Panc1 (cell line): ENCODE results near the gene PLCB4. TPM values are rescaled to one million over a fixed set of nuclear protein-coding genes. Genes with fewer than 3 reads are reported as not detected.

Experiments
- ATAC-seq: fragments of 200-7000 bp; cut with Tn5 transposase; 2 replicates; pipeline ENCODE4 v1.9.1; 2020; ENCODE audit warnings: mild to moderate bottlenecking, moderate library complexity
- BruUV-seq: library from RNA; stranded (reverse); fragments of 400-500 nt; replicated peaks from 2 replicates; lab custom pipeline; 2021; lab: Mats Ljungman, UMichigan
- CTCF ChIA-PET: fragments of 300-600 bp; sonication (Branson Sonifier 250); formaldehyde crosslinking; loops from one replicate; lab custom pipeline; 2022; ENCODE audit warnings: antibody characterized with exemption; lab: Charles Lee
- POLR2A ChIA-PET: fragments of 300-600 bp; sonication (Branson Sonifier 250); formaldehyde crosslinking; loops from one replicate; lab custom pipeline; 2022; ENCODE audit warnings: antibody characterized with exemption; lab: Charles Lee
- DNase-seq: peaks from one replicate; pipeline ENCODE4 v3.0.0-alpha.2; 2010; ENCODE audit warnings: low read depth, low spot score
- H3K27ac ChIP-seq: 2 replicates; pipeline ENCODE4 v1.5.1; 2011; ENCODE audit warnings: mild to moderate bottlenecking, low read length, inconsistent platforms
- H3K27me3 ChIP-seq: fragments of 200-500 bp; sonication (Bioruptor generic); 2 replicates; pipeline ENCODE4 v1.6.0; 2014; ENCODE audit warnings: low read length, inconsistent platforms; ENCODE audit not compliant: control insufficient read depth, insufficient read depth
- H3K36me3 ChIP-seq: fragments of 200-500 bp; sonication (Bioruptor generic); 2 replicates; pipeline ENCODE4 v1.5.1; 2014; ENCODE audit warnings: inconsistent platforms, mild to moderate bottlenecking, low read length, moderate library complexity; ENCODE audit not compliant: control insufficient read depth, insufficient read depth
- H3K4me1 ChIP-seq: 2 replicates; pipeline ENCODE4 v1.5.1; 2011; ENCODE audit warnings: inconsistent platforms, mild to moderate bottlenecking, low read length, moderate library complexity; ENCODE audit not compliant: control insufficient read depth, insufficient read depth
- H3K4me3 ChIP-seq, 2 experiments: 2 replicates each; pipeline ENCODE4 v1.5.1; 2011 to 2012; ENCODE audit warnings: low read depth in 2 of 2, low read length in 2 of 2, mild to moderate bottlenecking in 2 of 2, inconsistent platforms in 1 of 2, moderate library complexity in 1 of 2
- H3K9me3 ChIP-seq: fragments of 200-500 bp; sonication (Bioruptor generic); 2 replicates; pipeline ENCODE4 v1.5.1; 2014; ENCODE audit warnings: low read depth, mild to moderate bottlenecking, inconsistent platforms, low read length, moderate library complexity; ENCODE audit not compliant: control insufficient read depth, insufficient read depth
- CTCF ChIP-seq: fragments of 450-650 bp; IDR thresholded peaks from 2 replicates; pipeline ENCODE4 v1.5.1; 2017; ENCODE audit warnings: mild to moderate bottlenecking
- POLR2AphosphoS5 ChIP-seq: IDR thresholded peaks from 2 replicates; pipeline ENCODE4 v1.6.1; 2012; ENCODE audit warnings: mild to moderate bottlenecking, low read depth, low read length, moderate library complexity
- REST ChIP-seq, 2 experiments: IDR thresholded peaks; 2 replicates each; pipeline ENCODE4 v1.6.1; 2011 to 2012; ENCODE audit warnings: low read depth in 2 of 2, control low read depth in 1 of 2, low read length in 1 of 2, mild to moderate bottlenecking in 1 of 2, moderate library complexity in 1 of 2; ENCODE audit not compliant: insufficient read depth in 1 of 2
- SIN3A ChIP-seq: IDR thresholded peaks from 2 replicates; pipeline ENCODE4 v1.6.1; 2012; ENCODE audit warnings: low read depth, mild to moderate bottlenecking, low read length, moderate library complexity, borderline replicate concordance; ENCODE audit not compliant: insufficient read depth
- TCF7L2 ChIP-seq: IDR thresholded peaks from 2 replicates; pipeline ENCODE4 v1.6.1; 2011; ENCODE audit warnings: mild to moderate bottlenecking, low read depth, low read length, inconsistent platforms
- in situ Hi-C: cut with HindIII; loops from 2 replicates; pipeline ENCODE4 v1.10.0; 2016; ENCODE audit warnings: low sequenced_read_pairs, low pct_unique_long_range_greater_than_20kb
- intact Hi-C: fragments of 100-400 bp; cut with micrococcal nuclease; formaldehyde crosslinking; loops from one replicate; pipeline ENCODE4 v1.10.0; 2022; ENCODE audit not compliant: unreplicated experiment
- total RNA-seq: library from RNA; stranded (reverse); gene quantifications from one replicate; pipeline ENCODE4 v1.2.1, GENCODE V29; 2021; ENCODE audit not compliant: unreplicated experiment

PLCB4 gene
- total RNA-seq, 1 experiment from 2014 or later: 1.5 TPM

DNA sequence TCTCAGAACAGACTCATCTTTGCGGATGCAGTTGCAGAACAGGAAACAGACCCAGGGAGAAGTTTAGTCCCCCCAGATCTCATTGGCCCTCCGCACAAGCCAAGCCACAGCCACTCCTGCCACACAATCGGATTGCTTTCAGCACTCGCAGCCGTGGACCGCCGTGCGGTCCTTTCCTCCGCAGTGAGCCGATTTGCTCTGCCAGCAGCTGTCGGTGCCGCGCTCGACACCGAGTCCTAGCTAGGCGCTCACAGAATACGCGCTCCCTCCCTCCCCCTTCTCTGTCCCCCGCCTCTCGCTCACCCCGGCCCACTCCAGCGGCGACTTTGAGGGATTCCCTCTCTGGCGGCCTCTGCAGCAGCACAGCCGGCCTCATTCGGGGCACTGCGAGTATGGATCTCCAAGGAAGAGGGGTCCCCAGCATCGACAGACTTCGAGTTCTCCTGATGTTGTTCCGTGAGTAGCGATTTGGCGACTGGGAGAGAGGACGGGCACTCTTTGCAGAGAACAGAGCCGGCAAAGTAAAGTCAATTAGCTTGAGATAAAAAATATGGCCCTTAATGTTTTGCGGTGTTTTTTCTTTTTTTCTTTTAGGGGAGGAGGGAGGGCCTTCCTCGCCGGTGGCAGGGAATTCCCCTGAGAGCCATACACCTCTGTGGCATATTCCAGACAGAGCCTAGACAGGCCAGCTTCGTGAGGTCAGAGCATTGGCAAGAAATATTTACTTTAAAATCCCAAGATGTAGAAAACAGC lies 445.8 kb downstream of the PLCB4 start, which contains the start of gene LAMP5:
TSS of gene LAMP5 (plus strand) at position 130 of the 753 bp plus-strand sequence. CDS start at position 393, 263 bp downstream.
- in situ Hi-C loops (no loop called here), intact Hi-C loops (no loop called here)
- peaks cover 5% of the 10 kb centered on the region; the same call in 1 of the 2 replicates for H3K4me1 ChIP-seq
- DNase-seq: no peak
- peak within 1 kb of the TSS; percentile 12 to 29; a peak in 3 of 4 replicates for H3K4me3 ChIP-seq
- TF ChIP-seq POLR2AphosphoS5: no peak
- no peak for TF ChIP-seq TCF7L2
- TF ChIP-seq SIN3A: no peak
- TF ChIP-seq REST (IDR thresholded peaks at IDR 0.05; ENCODE audit: insufficient read depth in 1 of 2, low read depth in 2 of 2, low read length in 1 of 2): peak; percentile 68 to 71
- TF ChIP-seq CTCF: no peak
- no peak within 1 kb of the TSS for H3K27ac ChIP-seq
- H3K36me3 ChIP-seq: no peaks in the 10 kb centered on the region; the same call in 1 of the 2 replicates
- BruUV-seq: no TSS peak
- POLR2A ChIA-PET: no interaction called here
- CTCF ChIA-PET: no interaction called here
- ATAC-seq: peak; percentile 69; the same call in 1 of the 2 replicates
- H3K9me3 ChIP-seq: no peaks in the 10 kb centered on the region
- H3K27me3 ChIP-seq: peaks cover 32% of the 10 kb centered on the region

- ATAC-seq (no peak), DNase-seq (no peak)
- in situ Hi-C loops (no loop called here), intact Hi-C loops (no loop called here)
- H3K27ac ChIP-seq: no peak overlapping the region
- POLR2A ChIA-PET: no interaction called here
- no TSS peak for BruUV-seq
- peaks cover 5% of the 10 kb centered on the region; the same call in 1 of the 2 replicates for H3K4me1 ChIP-seq
- H3K36me3 ChIP-seq: no peaks in the 10 kb centered on the region; the same call in 1 of the 2 replicates
- CTCF ChIA-PET: no interaction called here
- peak overlapping the region in 1 of 2 experiments; percentile 12; a peak in 1 of 4 replicates for H3K4me3 ChIP-seq
- H3K9me3 ChIP-seq: no peaks in the 10 kb centered on the region
- no peak for TF ChIP-seq POLR2AphosphoS5
- no peak for TF ChIP-seq SIN3A
- TF ChIP-seq CTCF: no peak
- no peak for TF ChIP-seq TCF7L2
- TF ChIP-seq REST (IDR thresholded peaks at IDR 0.05; ENCODE audit: insufficient read depth in 1 of 2, low read depth in 2 of 2, low read length in 1 of 2): no peak
- peaks cover 32% of the 10 kb centered on the region for H3K27me3 ChIP-seq
Observed at GRCh38 chr20:9515214-9515585, 446.3 kb downstream of the PLCB4 start.
